Esophagus squamous epithelium (tissue), 4 donors: ENCODE data around the gene HHATL.

ENCODE experiments used
- CTCF ChIP-seq, 6 experiments: fragments of 450-650 bp in 4 of 6; fragments of 200-600 bp in 2 of 6; sonication (generic) in 2 of 6; IDR thresholded peaks; one replicate each; pipeline ENCODE4 v1.5.1; 2016 to 2019; ENCODE audit warnings: antibody characterized with exemption in 6 of 6, mild to moderate bottlenecking in 4 of 6, moderate library complexity in 4 of 6
- POLR2A ChIP-seq, 4 donors: fragments of 450-650 bp; IDR thresholded peaks; one replicate each; pipeline ENCODE4 v1.6.1; 2017; ENCODE audit warnings: antibody characterized with exemption in 4 of 4, mild to moderate bottlenecking in 4 of 4, moderate library complexity in 3 of 4

GRCh38 chr3:42736531-42736930 is 33.9 kb upstream of the HHATL start:
- TF ChIP-seq CTCF (IDR thresholded peaks at IDR 0.05) (no peak), POLR2A (IDR thresholded peaks at IDR 0.05) (no peak)
